ENCODE results near the gene TAOK1. TPM values are rescaled to one million over a fixed set of nuclear protein-coding genes. Genes with fewer than 3 reads are reported as not detected.

The TAOK1 gene
- total RNA-seq, 1 experiment from 2014 or later = 87.1 TPM

GRCh38 chr17:29594519-29595090, 204.4 kb downstream of the TAOK1 start:
- DNase-seq (ENCODE audit: low spot score) (no peak), ATAC-seq (no peak)
- Mint-ChIP-seq H3K4me3 (peak overlapping the region; percentile 75), H3K9me3 (no peaks in the 10 kb centered on the region), H3K4me1 (peaks cover 63% of the 10 kb centered on the region), H3K27me3 (ENCODE audit: low read depth) (peaks cover 4% of the 10 kb centered on the region; the same call in 1 of the 2 replicates), H3K27ac (no peak overlapping the region), H3K36me3 (no peaks in the 10 kb centered on the region)
- POLR2A ChIA-PET = interaction anchor here (1.1 to 1.3 kb wide), 2 partner anchors 21 to 23 kb away, joined by 4 to 5 read pairs; no protein-coding TSS in a partner anchor
- CTCF ChIA-PET = interaction anchor here (0.7 to 4.7 kb wide), 17 partner anchors 9 to 449 kb away, joined by 3 to 272 read pairs (median 5); partner anchors contain the start of genes ABHD15 and TP53I13
- TF ChIP-seq FOXK1 (CRISPR knock-in tag; IDR thresholded peaks at IDR 0.05) (0 out of 2 replicates have a peak, but pooled peaks have one; percentile 10), JUN (CRISPR knock-in tag; IDR thresholded peaks at IDR 0.05) (no peak; the same call in 1 of the 2 replicates)

DNA sequence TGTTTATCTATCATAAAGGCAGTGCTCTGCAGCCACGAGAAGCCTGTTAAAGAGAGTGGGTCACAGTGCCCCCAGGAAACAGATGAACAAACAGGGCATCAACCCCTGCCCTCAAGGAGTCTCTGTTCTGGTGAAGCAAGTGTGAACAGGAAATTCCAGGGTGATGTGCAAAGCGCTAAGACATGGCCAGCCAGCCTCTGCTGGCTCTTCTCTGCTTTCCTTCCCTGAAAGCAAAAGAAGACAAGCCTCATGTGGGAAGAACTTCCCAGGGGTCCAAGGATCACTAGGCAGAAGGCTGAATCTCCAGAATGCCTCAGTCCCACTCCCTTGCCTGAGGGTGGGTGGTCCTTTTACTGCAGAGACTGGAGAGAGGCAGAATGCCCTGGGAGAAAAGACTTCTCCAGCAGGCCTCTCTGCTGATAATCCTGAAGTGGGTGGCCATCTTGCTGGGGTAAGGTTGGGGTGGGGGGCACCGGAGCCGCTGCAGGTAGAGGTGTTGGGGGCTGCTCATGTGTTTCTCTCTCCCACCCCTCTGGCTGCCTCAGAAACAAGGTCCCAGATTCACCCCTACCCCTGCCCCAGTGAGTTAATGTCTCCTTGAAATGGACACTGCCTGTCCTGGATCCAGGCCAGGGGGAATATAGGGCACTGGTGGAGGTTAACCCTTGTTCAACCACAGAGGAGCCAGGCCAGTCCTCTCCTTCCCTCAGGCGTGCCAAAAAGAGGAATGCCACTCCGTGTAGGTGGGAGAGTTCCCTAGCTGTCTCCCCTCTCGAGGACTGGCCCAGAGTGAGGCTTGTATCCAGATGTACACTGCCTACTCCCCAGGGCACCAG, 205.2 kb downstream of the TAOK1 start:
- no peak for DNase-seq (ENCODE audit: low spot score)
- H3K4me3 Mint-ChIP-seq = no peak overlapping the region
- ChIA-PET CTCF (interaction anchor here (0.8 to 4.6 kb wide), 7 partner anchors 11 to 226 kb away, joined by 3 to 85 read pairs (median 9); no protein-coding TSS in a partner anchor), POLR2A (no interaction called here)
- no peaks in the 10 kb centered on the region; the same call in 1 of the 2 replicates for H3K27me3 Mint-ChIP-seq (ENCODE audit: low read depth)
- peaks cover 57% of the 10 kb centered on the region for H3K4me1 Mint-ChIP-seq
- TF ChIP-seq, protein P1, sequence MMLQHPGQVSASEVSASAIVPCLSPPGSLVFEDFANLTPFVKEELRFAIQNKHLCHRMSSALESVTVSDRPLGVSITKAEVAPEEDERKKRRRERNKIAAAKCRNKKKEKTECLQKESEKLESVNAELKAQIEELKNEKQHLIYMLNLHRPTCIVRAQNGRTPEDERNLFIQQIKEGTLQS (CRISPR knock-in tag; conservative IDR thresholded peaks at IDR 0.05) = no peak
- H3K36me3 Mint-ChIP-seq = no peaks in the 10 kb centered on the region
- ATAC-seq = no peak
- H3K9me3 Mint-ChIP-seq = no peaks in the 10 kb centered on the region
- no peak overlapping the region for H3K27ac Mint-ChIP-seq

GRCh38 chr17:29595943-29596774, 206.0 kb downstream of the TAOK1 start:
- no peak for ATAC-seq
- ChIA-PET POLR2A (no interaction called here), CTCF (interaction anchor here (0.6 to 4.6 kb wide), 6 partner anchors 11 to 227 kb away, joined by 3 to 85 read pairs (median 4); no protein-coding TSS in a partner anchor)
- TF ChIP-seq ZBTB21 (CRISPR knock-in tag; IDR thresholded peaks at IDR 0.05; ENCODE audit: borderline replicate concordance) = no peak
- no peak for TF ChIP-seq CREB1 (CRISPR knock-in tag; IDR thresholded peaks at IDR 0.05)
- TF ChIP-seq NR1H2 (CRISPR knock-in tag; IDR thresholded peaks at IDR 0.05) = no peak
- no peak for TF ChIP-seq SOX15 (CRISPR knock-in tag; IDR thresholded peaks at IDR 0.05)
- no peak for TF ChIP-seq NFE2L1 (CRISPR knock-in tag; IDR thresholded peaks at IDR 0.05)
- TF ChIP-seq, protein P2, sequence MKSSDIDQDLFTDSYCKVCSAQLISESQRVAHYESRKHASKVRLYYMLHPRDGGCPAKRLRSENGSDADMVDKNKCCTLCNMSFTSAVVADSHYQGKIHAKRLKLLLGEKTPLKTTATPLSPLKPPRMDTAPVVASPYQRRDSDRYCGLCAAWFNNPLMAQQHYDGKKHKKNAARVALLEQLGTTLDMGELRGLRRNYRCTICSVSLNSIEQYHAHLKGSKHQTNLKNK (CRISPR knock-in tag; IDR thresholded peaks at IDR 0.05) = no peak
- TF ChIP-seq, protein P3, sequence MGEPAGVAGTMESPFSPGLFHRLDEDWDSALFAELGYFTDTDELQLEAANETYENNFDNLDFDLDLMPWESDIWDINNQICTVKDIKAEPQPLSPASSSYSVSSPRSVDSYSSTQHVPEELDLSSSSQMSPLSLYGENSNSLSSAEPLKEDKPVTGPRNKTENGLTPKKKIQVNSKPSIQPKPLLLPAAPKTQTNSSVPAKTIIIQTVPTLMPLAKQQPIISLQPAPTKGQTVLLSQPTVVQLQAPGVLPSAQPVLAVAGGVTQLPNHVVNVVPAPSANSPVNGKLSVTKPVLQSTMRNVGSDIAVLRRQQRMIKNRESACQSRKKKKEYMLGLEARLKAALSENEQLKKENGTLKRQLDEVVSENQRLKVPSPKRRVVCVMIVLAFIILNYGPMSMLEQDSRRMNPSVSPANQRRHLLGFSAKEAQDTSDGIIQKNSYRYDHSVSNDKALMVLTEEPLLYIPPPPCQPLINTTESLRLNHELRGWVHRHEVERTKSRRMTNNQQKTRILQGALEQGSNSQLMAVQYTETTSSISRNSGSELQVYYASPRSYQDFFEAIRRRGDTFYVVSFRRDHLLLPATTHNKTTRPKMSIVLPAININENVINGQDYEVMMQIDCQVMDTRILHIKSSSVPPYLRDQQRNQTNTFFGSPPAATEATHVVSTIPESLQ (CRISPR knock-in tag; IDR thresholded peaks at IDR 0.05) = no peak
- TF ChIP-seq ATF1 (CRISPR knock-in tag; IDR thresholded peaks at IDR 0.05) = no peak
- peaks cover 51% of the 10 kb centered on the region for H3K4me1 Mint-ChIP-seq
- no peaks in the 10 kb centered on the region for H3K27me3 Mint-ChIP-seq (ENCODE audit: low read depth)
- no peaks in the 10 kb centered on the region for H3K36me3 Mint-ChIP-seq
- H3K4me3 Mint-ChIP-seq = no peak overlapping the region
- H3K9me3 Mint-ChIP-seq = no peaks in the 10 kb centered on the region
- H3K27ac Mint-ChIP-seq = no peak overlapping the region
- no peak for DNase-seq (ENCODE audit: low spot score)

DNA sequence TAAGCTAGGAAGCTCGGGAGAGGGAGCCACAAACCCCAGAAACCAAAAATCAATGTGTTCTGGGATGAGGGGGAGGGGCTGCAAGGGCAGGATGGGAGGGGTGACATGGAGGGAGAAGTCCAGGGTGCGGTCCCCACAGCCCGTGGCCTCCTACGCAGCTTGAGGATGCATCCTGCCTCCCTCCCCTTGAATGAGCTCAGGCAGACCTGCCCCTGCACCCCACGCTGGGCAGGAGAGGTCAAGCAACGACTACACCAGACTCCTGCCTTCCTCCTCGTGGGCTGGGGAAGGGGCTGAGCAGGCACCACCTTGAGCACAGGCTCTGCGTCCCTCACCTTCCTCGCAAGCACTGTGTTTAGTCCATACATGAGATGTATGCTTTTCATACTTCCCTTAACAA, 206.6 kb downstream of the TAOK1 start:
- H3K4me3 Mint-ChIP-seq = no peak overlapping the region
- ChIA-PET POLR2A (interaction anchor here (0.6 kb wide), 1 partner anchor 185 kb away, joined by 6 read pairs; no protein-coding TSS in a partner anchor), CTCF (interaction anchor here (1.0 to 4.6 kb wide), 12 partner anchors 9 to 497 kb away, joined by 3 to 85 read pairs (median 6); partner anchors contain the start of gene ABHD15)
- H3K27me3 Mint-ChIP-seq (ENCODE audit: low read depth) = no peaks in the 10 kb centered on the region
- DNase-seq (ENCODE audit: low spot score) (no peak), ATAC-seq (no peak; the same call in 1 of the 2 replicates)
- no peaks in the 10 kb centered on the region for H3K9me3 Mint-ChIP-seq
- H3K4me1 Mint-ChIP-seq = peaks cover 51% of the 10 kb centered on the region
- H3K27ac Mint-ChIP-seq = no peak overlapping the region
- no peaks in the 10 kb centered on the region for H3K36me3 Mint-ChIP-seq
- TF ChIP-seq ATF1 (CRISPR knock-in tag; IDR thresholded peaks at IDR 0.05) = no peak
- TF ChIP-seq NFATC4 (CRISPR knock-in tag; IDR thresholded peaks at IDR 0.05) = no peak
- no peak for TF ChIP-seq ZNF121 (CRISPR knock-in tag; IDR thresholded peaks at IDR 0.05)
- TF ChIP-seq, protein P4, sequence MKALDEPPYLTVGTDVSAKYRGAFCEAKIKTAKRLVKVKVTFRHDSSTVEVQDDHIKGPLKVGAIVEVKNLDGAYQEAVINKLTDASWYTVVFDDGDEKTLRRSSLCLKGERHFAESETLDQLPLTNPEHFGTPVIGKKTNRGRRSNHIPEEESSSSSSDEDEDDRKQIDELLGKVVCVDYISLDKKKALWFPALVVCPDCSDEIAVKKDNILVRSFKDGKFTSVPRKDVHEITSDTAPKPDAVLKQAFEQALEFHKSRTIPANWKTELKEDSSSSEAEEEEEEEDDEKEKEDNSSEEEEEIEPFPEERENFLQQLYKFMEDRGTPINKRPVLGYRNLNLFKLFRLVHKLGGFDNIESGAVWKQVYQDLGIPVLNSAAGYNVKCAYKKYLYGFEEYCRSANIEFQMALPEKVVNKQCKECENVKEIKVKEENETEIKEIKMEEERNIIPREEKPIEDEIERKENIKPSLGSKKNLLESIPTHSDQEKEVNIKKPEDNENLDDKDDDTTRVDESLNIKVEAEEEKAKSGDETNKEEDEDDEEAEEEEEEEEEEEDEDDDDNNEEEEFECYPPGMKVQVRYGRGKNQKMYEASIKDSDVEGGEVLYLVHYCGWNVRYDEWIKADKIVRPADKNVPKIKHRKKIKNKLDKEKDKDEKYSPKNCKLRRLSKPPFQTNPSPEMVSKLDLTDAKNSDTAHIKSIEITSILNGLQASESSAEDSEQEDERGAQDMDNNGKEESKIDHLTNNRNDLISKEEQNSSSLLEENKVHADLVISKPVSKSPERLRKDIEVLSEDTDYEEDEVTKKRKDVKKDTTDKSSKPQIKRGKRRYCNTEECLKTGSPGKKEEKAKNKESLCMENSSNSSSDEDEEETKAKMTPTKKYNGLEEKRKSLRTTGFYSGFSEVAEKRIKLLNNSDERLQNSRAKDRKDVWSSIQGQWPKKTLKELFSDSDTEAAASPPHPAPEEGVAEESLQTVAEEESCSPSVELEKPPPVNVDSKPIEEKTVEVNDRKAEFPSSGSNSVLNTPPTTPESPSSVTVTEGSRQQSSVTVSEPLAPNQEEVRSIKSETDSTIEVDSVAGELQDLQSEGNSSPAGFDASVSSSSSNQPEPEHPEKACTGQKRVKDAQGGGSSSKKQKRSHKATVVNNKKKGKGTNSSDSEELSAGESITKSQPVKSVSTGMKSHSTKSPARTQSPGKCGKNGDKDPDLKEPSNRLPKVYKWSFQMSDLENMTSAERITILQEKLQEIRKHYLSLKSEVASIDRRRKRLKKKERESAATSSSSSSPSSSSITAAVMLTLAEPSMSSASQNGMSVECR (CRISPR knock-in tag; IDR thresholded peaks at IDR 0.05; ENCODE audit: borderline replicate concordance) = no peak
